ENCODE results near the gene SLC25A21.

DNA sequence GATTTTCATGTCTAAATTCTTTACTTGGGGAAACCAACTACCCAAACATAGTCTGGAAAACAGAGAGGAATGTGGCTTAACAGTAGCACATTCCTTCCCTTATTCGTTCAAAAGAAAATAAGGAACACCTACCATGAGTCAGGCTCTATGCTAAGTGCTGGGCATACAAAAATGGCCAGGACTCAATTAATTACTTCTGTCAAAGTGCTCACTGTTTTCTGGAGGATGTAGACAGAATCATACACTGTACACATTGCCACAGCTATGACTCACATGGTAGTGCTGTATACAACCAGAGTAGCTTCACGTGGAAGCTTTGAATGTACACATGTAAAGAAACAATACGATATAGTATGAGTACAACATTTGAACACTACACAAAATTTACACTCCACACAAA, 50.1 kb downstream of the SLC25A21 start:
- TF ChIP-seq, protein P1, sequence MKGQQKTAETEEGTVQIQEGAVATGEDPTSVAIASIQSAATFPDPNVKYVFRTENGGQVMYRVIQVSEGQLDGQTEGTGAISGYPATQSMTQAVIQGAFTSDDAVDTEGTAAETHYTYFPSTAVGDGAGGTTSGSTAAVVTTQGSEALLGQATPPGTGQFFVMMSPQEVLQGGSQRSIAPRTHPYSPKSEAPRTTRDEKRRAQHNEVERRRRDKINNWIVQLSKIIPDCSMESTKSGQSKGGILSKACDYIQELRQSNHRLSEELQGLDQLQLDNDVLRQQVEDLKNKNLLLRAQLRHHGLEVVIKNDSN (IDR thresholded peaks at IDR 0.05): no peak
- TF ChIP-seq YY1 (IDR thresholded peaks at IDR 0.05; ENCODE audit: low read depth) (no peak), RAD21 (IDR thresholded peaks at IDR 0.05; ENCODE audit: low read depth) (no peak), EGR1 (IDR thresholded peaks at IDR 0.05) (no peak), TAF1 (IDR thresholded peaks at IDR 0.05; ENCODE audit: low read depth) (no peak), CEBPB (IDR thresholded peaks at IDR 0.05) (no peak), EP300 (IDR thresholded peaks at IDR 0.05; ENCODE audit: borderline replicate concordance) (no peak), TEAD4 (IDR thresholded peaks at IDR 0.05) (peak; percentile 57; the same call in 1 of the 2 replicates), TCF12 (IDR thresholded peaks at IDR 0.05; ENCODE audit: low read depth) (no peak), CREB1 (IDR thresholded peaks at IDR 0.05; ENCODE audit: low read depth) (no peak), NFIC (IDR thresholded peaks at IDR 0.05) (no peak), ZBTB7A (IDR thresholded peaks at IDR 0.05; ENCODE audit: low read depth) (no peak)
- TF ChIP-seq, protein P2, sequence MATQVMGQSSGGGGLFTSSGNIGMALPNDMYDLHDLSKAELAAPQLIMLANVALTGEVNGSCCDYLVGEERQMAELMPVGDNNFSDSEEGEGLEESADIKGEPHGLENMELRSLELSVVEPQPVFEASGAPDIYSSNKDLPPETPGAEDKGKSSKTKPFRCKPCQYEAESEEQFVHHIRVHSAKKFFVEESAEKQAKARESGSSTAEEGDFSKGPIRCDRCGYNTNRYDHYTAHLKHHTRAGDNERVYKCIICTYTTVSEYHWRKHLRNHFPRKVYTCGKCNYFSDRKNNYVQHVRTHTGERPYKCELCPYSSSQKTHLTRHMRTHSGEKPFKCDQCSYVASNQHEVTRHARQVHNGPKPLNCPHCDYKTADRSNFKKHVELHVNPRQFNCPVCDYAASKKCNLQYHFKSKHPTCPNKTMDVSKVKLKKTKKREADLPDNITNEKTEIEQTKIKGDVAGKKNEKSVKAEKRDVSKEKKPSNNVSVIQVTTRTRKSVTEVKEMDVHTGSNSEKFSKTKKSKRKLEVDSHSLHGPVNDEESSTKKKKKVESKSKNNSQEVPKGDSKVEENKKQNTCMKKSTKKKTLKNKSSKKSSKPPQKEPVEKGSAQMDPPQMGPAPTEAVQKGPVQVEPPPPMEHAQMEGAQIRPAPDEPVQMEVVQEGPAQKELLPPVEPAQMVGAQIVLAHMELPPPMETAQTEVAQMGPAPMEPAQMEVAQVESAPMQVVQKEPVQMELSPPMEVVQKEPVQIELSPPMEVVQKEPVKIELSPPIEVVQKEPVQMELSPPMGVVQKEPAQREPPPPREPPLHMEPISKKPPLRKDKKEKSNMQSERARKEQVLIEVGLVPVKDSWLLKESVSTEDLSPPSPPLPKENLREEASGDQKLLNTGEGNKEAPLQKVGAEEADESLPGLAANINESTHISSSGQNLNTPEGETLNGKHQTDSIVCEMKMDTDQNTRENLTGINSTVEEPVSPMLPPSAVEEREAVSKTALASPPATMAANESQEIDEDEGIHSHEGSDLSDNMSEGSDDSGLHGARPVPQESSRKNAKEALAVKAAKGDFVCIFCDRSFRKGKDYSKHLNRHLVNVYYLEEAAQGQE (IDR thresholded peaks at IDR 0.05; ENCODE audit: low read depth): no peak
- TF ChIP-seq, protein P3, sequence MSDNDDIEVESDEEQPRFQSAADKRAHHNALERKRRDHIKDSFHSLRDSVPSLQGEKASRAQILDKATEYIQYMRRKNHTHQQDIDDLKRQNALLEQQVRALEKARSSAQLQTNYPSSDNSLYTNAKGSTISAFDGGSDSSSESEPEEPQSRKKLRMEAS (IDR thresholded peaks at IDR 0.05): no peak
